IPS-11a (cell line): ENCODE measurements around the gene METAP1D.
"Not testable (repeated sequence)": the region's sequence is repeated elsewhere in the genome, so short reads cannot be mapped to it uniquely, and the experiment has no call there.

ENCODE experiments used
- H3K4me3 ChIP-seq: one replicate; pipeline ENCODE4 v1.5.1; 2013; ENCODE audit warnings: low read depth, low read length, control low read depth

METAP1D gene

DNA sequence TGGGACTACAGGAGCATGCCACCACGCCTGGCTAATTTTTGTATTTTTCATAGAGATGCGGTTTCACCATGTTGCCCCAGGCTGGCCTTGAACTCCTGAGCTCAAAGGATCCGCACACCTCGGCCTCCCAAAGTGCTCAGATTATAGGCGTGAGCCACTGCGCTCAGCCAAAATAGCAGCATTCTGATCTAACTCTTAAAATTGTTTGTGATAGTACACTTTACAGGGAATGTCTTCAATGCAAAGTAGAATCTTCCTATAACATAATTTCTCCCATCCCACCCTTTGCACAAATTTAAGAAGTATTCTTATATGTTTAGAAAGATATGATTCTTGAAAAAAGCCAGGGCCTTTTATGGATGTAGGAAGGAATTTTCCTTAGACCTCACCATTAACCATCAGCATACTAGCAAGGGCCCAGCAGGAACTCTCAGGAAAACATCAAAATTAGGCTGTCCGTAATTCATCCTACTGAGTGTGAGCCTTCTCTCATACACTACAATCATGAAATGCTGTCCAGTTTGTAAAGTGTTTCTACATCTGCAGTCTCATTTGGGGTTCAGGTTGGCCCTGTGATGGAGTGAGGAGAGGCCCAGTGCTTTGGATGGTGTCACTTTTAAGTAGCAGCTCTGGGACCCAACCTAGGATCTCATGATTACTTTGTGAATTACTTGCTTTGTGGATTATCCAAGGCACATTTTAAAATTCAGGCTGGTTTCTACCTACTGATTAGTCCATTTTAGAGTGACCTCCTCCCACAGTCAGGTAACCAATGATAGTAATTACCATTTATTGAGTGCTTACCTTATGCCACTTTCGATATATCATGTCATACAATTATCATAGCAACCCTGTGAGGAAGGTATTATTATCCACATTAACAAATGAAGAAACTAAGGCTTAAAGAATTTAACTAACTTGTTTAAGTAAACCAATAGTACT is 48.1 kb downstream of the METAP1D start:
- H3K4me3 ChIP-seq, result no peak overlapping the region

DNA sequence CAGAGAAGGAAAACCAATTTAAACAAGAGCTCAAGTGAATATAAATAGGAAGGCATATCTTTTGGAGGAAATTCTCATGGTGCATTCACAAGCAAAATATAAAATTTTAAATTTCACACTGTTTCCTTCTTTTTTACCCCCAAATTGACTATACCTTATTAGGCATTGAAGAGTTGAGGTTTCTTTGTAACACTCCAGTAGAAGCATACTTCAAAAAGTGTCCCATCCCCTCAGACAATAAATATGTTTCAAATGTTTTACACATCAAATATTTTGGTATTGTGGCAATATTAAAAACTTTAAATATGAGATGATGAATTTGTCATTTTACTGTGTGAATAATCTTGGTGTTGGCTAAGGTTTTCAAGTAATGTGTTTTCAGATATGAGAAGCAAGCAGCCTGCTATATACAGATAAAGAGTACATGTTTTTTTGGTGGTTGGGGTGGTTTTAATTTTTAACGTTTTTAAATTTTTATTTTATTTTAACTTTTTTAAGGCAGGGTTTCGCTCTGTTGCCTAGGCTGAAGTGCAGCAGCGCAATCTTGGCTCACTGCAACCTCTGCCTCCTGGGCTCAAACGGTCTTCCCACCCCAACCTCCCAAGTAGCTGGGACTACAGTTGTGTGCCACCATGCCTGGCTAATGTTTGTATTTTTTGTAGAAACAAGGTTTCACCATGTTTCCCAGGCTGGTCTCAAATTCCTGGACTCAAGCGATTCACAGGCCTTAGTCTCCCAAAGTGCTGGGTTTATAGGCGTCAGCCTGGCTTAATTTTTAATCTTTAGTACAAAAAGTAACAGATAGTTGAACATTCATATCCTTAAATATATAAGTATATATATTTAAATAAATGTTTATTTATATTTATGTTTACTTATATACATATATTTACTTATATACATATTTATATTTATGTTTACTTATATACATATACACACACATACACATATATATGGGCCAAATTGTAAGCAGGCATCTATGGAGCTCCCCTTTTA is 49.1 kb downstream of the METAP1D start:
- no peak overlapping the region for H3K4me3 ChIP-seq

DNA sequence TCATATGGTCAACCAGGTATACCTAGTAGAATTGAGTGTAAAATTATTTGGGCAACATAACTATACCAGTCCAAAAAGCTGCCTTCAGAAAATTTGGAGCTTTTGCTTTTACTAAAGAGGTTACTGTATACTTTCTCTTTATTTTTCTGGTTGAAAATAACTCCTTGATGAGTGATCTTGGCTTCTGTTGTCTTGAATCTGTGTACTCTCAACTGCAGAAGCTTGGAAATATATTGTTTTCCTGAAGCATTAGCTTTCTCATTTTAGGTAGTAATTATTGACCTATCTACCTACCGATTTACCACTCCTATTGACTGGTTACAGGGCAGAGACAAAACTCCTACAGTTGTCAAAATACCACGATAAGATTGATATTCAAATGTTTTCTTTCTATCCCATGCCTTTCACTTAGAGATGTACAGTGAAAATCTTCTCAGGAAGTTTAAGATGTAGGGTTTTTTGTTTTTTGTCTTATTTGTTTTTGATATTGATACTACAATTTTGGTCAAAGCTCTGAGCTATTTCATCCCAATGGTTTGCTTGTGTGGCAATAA is 49.9 kb downstream of the METAP1D start:
- no peak overlapping the region for H3K4me3 ChIP-seq

DNA sequence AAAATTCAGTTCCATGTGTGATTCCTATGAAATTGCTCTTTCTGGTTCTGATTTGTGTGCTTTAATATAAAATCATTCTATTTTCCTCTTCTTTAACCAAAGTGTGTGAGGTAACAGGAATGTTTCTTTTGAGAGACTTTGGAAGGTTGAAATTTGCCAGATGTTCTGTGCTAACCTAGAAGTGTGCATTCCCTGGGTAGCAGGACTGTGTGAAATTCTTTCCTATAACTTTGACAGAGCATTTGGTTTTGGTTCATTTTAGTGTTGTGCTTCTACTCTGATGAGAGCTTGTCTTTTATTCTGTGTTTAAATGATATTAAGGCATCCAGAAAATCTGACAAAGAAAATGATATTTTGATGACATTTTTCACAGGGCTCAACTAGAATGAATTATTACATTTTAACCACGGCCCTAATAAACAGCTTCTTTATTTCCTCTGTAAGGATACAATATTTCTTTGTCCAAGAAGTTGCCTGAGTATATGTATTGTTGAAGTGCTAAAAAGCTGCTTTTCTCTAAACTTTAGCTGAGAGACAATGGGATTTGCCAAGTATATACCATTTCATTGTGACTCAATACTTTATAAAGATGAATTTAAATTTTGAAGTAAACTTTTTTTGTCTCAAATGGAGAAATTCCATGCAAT is 50.8 kb downstream of the METAP1D start:
- H3K4me3 ChIP-seq, result no peak overlapping the region

DNA sequence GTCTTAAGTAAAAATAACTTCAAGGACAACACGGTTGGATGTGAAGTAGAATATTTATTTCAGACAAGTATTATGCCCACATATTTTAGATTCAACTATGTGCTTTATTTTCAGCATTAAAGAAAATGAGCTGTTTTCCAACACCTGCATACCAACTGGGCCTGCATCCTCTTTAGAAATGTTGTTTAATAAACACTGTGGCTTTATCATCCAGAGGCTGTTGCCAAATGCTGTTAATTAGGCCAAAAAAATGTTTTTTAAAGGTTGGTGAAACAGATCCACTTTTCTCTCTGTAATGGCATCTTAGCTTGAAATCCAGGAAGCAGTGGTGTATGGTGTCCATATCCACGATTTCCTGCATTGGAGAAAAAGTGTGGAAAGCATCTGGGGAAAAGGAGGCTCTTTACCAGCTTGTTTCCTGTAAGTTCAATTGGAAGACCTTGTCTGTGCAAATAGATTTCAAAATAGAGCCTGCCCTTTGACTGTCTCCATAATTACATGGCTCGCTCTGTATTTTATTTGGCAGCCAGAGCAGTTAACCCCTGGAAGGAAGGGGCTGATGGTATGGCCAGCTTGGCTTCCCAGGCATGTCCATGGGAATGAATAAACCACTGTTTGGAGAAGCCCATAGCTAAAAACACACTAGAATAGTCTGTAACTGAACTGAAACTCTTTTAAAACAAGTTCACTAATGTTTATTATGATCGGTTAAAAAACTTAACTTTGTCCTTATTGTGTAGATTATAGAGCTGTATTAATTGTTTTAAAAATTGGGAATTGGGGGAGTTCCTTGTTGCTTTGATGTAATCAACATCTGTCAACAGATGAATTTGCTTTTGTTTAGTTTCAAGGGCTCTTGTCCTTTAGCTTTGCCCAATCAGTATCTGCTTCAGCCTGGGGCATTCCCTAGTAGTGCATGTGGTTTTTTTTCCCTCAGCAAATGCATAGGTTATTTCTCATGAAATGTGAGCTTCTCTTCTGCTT is 52.5 kb downstream of the METAP1D start:
- H3K4me3 ChIP-seq, result no peak overlapping the region

DNA sequence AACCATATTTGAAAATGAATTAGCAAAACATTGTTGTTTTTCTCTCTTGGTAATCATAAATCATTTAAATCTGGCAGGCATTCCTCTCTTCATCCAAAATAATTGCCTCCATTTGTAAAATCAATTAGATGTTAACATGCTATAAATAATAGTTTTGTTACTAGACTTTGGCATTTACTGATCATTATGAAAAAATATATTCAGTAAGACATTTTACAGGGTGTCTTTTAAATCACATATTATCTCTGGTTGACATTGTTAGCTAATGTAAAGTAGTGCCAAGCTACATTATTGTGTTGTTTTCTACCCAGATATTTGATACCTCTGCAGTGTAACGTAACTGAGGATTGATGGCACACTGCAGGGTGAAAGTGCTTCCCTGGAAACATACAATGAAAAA is 53.7 kb downstream of the METAP1D start:
- H3K4me3 ChIP-seq, result no peak overlapping the region

DNA sequence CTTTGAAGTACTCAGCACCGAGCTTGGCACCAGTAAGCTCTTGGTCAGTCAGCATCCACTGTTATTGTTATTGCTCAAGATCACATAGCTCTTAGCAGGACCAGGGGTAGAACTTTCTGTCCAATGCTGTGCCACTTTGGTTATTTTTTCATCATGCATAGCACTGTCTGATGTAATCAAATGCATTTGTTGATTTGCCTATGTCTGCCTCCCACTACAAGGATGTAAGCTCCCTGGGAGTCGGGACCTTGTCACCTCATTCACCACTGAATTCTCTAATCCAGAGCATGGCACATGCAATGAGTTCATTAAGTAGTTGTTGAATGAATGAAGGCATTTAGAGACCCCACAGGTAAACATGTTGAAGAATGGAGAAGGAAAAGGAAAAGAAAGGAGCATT is 56.5 kb downstream of the METAP1D start:
- H3K4me3 ChIP-seq, result no peak overlapping the region

DNA sequence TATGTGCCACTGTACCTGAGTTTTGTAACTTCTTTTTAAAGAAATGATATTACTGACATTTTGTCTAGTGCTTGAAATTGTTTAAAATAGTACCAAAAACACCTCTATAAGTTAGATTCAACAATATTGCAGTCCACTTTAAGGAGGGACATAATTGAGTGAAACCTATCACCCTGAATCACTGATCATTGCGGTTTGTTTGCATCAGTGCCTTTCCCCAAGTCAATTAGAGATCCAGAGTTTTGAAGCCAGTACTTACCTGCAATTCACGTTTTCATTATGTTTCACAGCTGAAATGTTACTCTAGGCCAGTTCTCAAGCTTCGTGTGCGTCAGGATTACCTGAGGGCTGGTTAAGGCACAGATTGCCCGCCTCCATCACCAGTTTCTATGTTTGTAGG is 58.9 kb downstream of the METAP1D start:
- no peak overlapping the region for H3K4me3 ChIP-seq

DNA sequence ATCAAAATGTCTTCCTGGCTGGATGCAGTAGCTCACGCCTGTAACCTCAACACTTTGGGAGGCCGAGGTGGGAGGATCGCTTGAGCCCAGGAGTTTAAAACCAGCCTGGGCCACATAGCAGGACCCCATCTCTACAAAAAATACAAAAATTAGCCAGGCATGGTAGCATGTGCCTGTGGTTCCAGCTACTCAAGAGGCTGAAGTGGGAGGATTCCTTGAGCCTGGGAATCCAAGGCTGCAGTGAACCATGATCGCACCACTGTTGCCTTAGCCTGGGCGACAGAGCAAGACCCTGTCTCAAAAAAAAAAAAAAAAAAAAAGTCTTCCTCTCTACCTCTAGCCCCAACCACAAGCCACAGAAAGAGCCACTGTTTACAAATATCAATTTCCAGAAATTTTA is 60.4 kb downstream of the METAP1D start:
- not testable (repeated sequence) for H3K4me3 ChIP-seq

DNA sequence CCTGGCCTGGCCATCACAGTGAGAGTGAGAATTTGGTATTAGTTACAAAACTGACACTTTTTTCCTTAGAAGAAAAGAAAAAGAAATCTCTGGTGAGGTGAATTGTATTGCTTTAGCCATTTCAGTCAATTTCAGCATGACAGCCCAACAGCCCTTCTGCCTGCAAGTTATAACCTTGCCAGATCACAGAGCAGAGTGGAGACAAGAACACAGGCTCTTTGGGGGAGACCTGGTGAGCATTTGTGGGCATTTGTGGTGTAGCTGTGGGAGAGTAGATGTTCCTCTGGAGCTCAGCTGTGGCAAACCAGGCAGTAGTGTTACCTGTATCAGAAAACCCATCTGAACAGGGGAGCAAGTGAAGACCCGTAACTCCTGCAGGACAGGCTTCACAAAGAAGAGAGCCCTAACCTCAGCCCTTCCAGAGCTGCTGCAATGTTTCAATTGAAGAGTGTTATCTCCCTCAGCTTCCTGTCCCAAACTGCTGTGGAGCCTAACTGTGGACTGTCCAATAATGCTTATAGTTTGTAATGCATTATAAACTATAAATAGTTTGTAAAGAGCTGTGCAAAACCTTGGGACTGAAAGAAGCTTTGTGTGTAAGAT is 62.8 kb downstream of the METAP1D start:
- H3K4me3 ChIP-seq, result no peak overlapping the region

DNA sequence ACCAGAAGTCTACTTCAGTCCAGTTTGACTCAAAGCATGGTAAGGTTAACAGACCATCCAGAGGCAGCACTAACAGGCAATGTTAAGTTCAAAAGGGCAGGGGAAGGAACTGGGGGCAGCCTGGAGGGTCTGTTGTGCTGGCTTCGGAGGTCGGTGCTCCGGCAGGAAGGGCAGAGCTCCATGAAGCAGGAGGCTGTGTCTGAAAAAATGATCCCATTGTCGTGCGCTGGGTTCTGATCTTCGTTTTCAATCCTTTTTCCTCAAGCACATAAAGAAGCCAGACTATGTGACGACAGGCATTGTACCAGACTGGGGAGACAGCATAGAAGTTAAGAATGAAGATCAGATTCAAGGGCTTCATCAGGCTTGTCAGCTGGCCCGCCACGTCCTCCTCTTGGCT is 63.7 kb downstream of the METAP1D start:
- H3K4me3 ChIP-seq, result no peak overlapping the region

DNA sequence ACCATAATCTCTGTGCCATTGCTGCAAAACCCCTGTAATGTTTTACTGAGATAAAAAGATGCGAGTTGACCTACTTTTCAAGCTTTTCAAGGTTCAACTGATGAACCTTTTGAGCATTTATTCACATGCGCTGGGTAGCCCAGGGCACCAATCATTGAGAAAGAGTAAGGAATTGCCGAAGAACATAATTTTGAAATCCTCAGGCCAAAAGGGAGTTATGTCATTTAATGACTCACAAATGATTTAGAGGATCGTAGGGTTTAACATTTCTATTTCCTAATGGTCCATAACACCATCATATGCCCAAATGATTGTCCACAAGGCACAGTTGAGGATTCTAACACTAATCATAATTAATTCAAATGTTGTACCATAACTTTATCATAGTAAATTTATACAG is 65.4 kb downstream of the METAP1D start:
- no peak overlapping the region for H3K4me3 ChIP-seq

DNA sequence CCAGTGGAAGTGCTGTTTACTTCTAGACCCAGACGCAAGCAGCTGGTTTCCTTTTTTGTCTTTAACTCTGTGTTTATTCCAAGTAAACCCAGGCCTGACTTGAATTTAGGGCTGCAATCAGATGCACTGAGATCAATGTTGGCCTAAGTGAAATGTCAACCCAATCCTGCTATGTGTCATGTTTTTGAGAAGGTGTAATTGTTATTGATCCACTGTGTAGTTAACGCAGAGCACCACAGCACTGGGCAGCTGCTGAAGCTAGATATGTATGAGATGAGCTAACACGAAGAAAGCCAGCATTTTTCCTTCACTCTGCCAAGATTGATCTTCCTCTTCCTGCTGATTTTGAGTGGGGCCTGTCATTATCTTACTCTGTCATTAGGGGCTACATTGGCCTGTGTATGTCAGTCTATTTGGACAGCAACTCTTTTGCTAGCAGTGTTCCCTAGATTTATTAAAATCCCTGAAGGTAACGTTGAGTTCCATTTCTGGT is 66.7 kb downstream of the METAP1D start:
- no peak overlapping the region for H3K4me3 ChIP-seq

DNA sequence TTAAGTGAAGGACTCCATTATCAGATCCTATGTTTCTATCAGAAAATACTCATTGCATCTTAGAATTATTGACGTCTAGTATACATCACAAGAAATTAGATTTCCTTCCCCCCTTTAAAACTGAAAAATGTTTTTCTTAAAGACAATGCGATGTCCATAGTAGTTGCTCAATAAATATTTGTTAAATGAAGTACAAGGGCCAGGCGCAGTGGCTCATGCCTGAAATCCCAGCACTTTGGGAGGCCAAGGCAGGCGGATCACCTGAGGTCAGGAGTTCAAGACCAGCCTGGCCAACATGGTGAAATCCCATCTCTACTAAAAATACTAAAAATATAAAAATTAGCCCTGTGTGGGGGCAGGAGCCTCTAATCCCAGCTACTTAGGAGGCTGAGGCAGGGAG is 68.2 kb downstream of the METAP1D start:
- not testable (repeated sequence) for H3K4me3 ChIP-seq

DNA sequence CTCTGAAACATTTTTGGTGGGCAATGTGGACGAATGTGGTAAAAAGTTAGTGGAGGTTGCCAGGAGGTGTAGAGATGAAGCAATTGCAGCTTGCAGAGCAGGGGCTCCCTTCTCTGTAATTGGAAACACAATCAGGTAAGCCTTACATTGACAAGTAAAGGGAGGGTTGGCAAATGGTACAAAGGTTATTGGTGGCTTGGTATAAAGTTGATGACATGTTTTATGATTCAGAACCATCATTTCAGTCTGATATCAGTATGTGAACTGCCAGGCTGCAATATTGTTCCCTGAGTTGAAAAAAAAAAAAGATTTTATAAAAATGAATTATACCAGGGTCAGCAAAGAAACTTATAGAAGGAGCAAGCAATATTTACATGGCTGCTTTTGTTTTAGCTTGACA is 71.2 kb downstream of the METAP1D start:
- no peak overlapping the region for H3K4me3 ChIP-seq

DNA sequence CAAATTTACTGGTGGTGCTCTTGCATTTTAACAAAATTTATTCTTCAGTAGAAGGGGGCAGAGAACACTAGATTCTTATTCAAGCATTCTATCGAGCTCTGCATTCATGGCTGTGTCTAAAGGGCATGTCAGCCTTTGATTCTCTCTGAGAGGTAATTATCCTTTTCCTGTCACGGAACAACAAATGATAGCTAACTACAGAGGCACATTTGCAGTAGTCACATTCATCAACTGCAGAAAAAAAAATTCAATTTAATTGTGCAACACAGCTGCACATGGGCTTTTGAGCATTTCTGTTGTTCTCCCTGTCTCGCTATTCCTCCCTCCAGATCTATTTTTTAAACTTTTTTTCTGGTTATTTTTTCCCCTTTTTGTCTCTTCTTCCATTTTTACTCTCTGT is 72.5 kb downstream of the METAP1D start:
- no peak overlapping the region for H3K4me3 ChIP-seq

DNA sequence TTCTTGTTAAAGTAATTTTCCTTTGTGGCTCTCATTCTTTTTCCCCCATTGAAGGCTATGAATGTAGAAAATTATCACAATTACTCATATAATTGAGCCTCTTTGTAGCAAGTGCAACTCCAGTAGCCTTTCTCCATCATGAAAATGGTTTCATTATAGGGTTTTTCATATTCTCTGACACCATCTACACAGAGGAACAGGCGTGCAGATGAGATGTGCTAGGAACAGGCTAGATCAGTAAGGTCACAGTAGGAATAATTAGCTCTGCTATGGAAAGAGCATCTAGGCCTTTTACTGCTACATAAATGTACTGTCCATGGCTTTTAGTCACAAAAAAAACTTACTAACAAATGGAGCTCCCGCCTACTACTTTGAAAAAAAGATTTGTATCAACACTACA is 73.0 kb downstream of the METAP1D start:
- no peak overlapping the region for H3K4me3 ChIP-seq

DNA sequence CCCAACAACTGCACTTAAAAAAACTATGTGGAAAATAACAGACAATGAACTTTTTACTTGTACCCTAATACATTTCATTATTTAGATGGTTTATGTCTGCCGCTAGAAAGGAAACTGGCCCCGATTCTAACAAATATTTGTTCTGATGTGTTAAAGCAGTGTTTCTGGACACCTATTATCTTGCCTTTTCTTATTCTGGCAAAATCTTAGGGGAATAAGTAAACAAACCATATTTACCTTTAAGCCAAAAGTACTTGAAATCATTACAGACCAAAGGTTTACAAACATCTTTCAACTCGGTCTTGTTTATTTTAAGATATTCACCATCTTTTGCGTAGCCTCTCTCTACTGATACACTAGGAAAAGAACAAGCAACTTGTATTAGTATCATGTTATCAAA is 73.8 kb downstream of the METAP1D start:
- H3K4me3 ChIP-seq, result no peak overlapping the region

DNA sequence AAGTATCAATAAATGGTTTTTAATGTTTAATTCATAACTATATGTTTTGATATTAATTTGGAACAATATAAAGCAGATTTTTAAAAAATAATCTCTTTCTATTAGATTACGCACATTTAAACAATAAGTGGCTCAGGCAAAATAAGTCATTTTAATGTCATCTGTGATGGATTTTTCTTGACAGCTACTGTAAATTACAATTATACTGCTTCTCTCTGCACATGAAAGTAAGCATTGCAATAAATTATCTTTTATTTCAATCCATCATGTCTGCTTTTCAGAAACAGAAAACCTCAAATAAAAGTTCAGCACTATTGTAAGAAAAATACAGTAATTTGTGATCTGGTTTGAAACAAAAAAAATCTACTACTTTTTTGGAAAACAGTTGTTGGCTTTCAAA is 74.5 kb downstream of the METAP1D start:
- no peak overlapping the region for H3K4me3 ChIP-seq
